ENCODE results near the gene RBM5.

RBM5 gene

GRCh38 chr3:50139718-50140423, 51.2 kb downstream of the RBM5 start:
- peak in 1 of 2 experiments; percentile 70 for DNase-seq

GRCh38 chr3:50140990-50141389, 52.3 kb downstream of the RBM5 start:
- no peak for DNase-seq

- DNase-seq, result peak; percentile 47 to 85
Measured at GRCh38 chr3:50146316-50146901, 57.7 kb downstream of the RBM5 start.

GRCh38 chr3:50147016-50147415, 58.3 kb downstream of the RBM5 start:
- no peak for DNase-seq

GRCh38 chr3:50147447-50147846, 58.7 kb downstream of the RBM5 start:
- DNase-seq, result no peak

- DNase-seq, result no peak
Measured at GRCh38 chr3:50147861-50148260, 59.1 kb downstream of the RBM5 start.

- no peak for DNase-seq
Measured at GRCh38 chr3:50150404-50150750, 61.7 kb downstream of the RBM5 start.

GRCh38 chr3:50150863-50151686, 62.4 kb downstream of the RBM5 start:
- no peak for DNase-seq

GRCh38 chr3:50151728-50152127, 63.0 kb downstream of the RBM5 start:
- DNase-seq, result no peak

GRCh38 chr3:50153782-50154475, 65.2 kb downstream of the RBM5 start:
- no peak for DNase-seq

- DNase-seq, result peak in 1 of 2 experiments; percentile 47
Measured at GRCh38 chr3:50154476-50154839, 65.7 kb downstream of the RBM5 start.

GRCh38 chr3:50154840-50155490, 66.2 kb downstream of the RBM5 start, which contains the start of gene SEMA3F:
SEMA3F (plus strand) TSS chr3:50155324; CDS start chr3:50159623, 4,299 bp downstream.
- DNase-seq, result peak in 1 of 2 experiments; percentile 62

GRCh38 chr3:50155491-50155878, 66.8 kb downstream of the RBM5 start:
- DNase-seq, result no peak

GRCh38 chr3:50155891-50156290, 67.2 kb downstream of the RBM5 start:
- no peak for DNase-seq

- no peak for DNase-seq
Measured at GRCh38 chr3:50156549-50157493, 68.1 kb downstream of the RBM5 start.

GRCh38 chr3:50157827-50158529, 69.3 kb downstream of the RBM5 start:
- no peak for DNase-seq

- DNase-seq, result no peak
Measured at GRCh38 chr3:50158530-50159146, 69.9 kb downstream of the RBM5 start.

GRCh38 chr3:50160561-50160983, 71.9 kb downstream of the RBM5 start:
- no peak for DNase-seq

- no peak for DNase-seq
Measured at GRCh38 chr3:50161320-50161719, 72.6 kb downstream of the RBM5 start.

All from NCI-H524 (cell line).